MCF 10A (cell line): ENCODE results near the gene RXRA. TPM values are rescaled to one million over a fixed set of nuclear protein-coding genes. Genes with fewer than 3 reads are reported as not detected.

Source experiments
- BruUV-seq: library from RNA; stranded (reverse); fragments of 400-500 nt; replicated peaks from 2 replicates; lab custom pipeline; 2021; lab: Mats Ljungman, UMichigan
- CTCF ChIA-PET: fragments of 300-600 bp; sonication (Branson Sonifier 250); formaldehyde crosslinking; extraction: SDS; loops from one replicate; lab custom pipeline; 2021; ENCODE audit warnings: antibody characterized with exemption, inconsistent platforms; lab: Yijun Ruan, JAX
- POLR2A ChIA-PET: fragments of 300-600, 350-650 bp; sonication (Branson Sonifier 250); formaldehyde crosslinking; extraction: SDS; loops from one replicate; lab custom pipeline; 2020; ENCODE audit warnings: antibody characterized with exemption, inconsistent platforms; lab: Yijun Ruan, JAX
- DNase-seq: peaks from one replicate; pipeline ENCODE4 v3.0.0-alpha.2; 2018; ENCODE audit not compliant: unreplicated experiment
- H3K27ac Mint-ChIP-seq: one replicate; pipeline ENCODE4 v1.8.0; 2022; ENCODE audit warnings: mild to moderate bottlenecking, low read depth, mixed read lengths; ENCODE audit not compliant: unreplicated experiment
- H3K27me3 Mint-ChIP-seq: one replicate; pipeline ENCODE4 v1.8.0; 2022; ENCODE audit warnings: mixed read lengths; ENCODE audit not compliant: insufficient read depth, unreplicated experiment
- H3K36me3 Mint-ChIP-seq: one replicate; pipeline ENCODE4 v1.8.0; 2022; ENCODE audit warnings: mild to moderate bottlenecking, moderate library complexity, mixed read lengths; ENCODE audit not compliant: insufficient read depth, unreplicated experiment
- H3K4me1 Mint-ChIP-seq: one replicate; pipeline ENCODE4 v1.8.0; 2022; ENCODE audit warnings: mixed read lengths; ENCODE audit not compliant: insufficient read depth, unreplicated experiment
- H3K4me3 Mint-ChIP-seq: one replicate; pipeline ENCODE4 v1.8.0; 2022; ENCODE audit warnings: mild to moderate bottlenecking, moderate library complexity, mixed read lengths; ENCODE audit not compliant: unreplicated experiment
- H3K9me3 Mint-ChIP-seq: one replicate; pipeline ENCODE4 v1.8.0; 2022; ENCODE audit warnings: mixed read lengths; ENCODE audit not compliant: unreplicated experiment
- intact Hi-C: fragments of 100-400 bp; cut with micrococcal nuclease; formaldehyde crosslinking; loops from 2 replicates; pipeline ENCODE4 v1.14.1; 2022
- total RNA-seq: library from RNA; stranded (reverse); gene quantifications from 2 replicates; pipeline ENCODE4 v1.2.3, GENCODE V29; 2022
- TF ChIP-seq, protein P1 (sequence below): fragments of 200-600 bp; IDR thresholded peaks from one replicate; pipeline ENCODE4 v1.8.0; 2022; ENCODE audit warnings: antibody characterized with exemption, mild to moderate bottlenecking; ENCODE audit not compliant: unreplicated experiment

RXRA gene
- total RNA-seq, 1 experiment from 2014 or later: 65.5 TPM

DNA sequence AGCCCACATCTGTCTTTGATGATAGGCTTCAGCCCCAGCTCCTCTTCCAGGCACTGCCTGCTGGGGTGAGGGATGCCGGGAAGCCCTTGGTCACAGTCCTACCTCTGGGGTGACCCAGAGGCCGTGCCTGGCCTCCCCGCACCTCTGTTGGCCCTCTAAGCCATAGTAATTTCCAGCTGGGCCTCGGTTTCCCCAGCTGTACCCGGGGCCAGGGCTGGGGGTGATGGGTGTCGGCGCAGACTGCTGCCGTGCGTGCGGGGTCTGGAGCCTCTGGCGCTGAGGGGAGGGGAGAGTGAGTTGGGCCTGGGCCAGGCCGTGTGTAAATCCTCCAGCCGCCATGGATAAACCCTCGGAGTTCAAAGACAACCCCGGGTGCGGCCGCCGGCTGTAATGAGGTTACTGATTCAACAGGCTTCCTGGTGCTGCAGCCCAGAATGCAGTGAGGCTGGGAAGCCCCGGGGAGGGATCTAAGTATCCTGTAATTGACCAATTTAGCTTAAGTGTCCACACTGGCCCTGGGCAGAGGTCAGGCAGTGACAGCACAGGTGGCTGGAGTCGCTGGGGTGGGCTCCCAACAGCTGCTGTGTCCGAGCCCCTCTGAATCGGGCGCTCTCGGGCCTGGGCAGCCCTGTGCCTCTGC, 7.1 kb downstream of the RXRA start:
- CTCF ChIA-PET: interaction anchor here (0.7 kb wide), 1 partner anchor 16 kb away, joined by 4 read pairs; no protein-coding TSS in a partner anchor
- POLR2A ChIA-PET: no interaction called here
- peaks cover 43% of the 10 kb centered on the region for H3K4me1 Mint-ChIP-seq

DNA sequence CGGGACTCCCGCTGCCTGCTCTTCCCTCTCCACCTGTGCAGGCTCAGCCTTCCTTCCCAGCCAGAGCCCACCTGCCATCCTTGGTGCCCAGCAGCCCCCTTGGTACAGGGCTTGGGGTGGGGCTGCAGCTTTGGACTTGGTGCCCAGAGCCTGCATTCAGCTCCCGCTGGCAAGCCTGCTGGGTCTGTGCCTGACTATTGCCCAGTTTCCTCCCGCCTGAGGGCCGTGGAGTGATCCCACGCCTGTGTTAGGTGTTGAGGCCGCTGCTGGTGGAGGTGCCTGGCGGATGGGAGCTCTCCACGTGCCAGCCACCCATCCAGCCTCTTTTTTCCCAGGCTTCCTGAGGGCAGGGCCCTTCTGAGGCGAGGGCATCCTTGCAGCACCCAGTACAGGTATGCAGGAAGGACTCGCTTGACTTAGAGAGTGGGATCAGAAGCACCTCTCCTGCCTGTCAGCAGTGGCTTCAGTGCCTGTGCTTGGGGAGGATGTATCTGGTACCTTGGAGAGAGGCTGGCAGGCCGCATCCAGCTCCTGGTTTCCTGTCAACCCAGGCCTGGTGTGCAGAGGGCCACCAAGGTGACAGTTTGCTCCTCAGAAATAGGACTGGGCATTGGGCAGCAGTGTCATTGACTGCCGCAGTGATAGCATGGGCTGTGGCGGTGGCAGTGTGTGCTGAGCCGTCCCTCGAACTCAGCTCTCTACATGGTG, 7.8 kb downstream of the RXRA start:
- intact Hi-C loops: no loop called here
- H3K4me3 Mint-ChIP-seq: no peak overlapping the region
- TF ChIP-seq, protein P1, sequence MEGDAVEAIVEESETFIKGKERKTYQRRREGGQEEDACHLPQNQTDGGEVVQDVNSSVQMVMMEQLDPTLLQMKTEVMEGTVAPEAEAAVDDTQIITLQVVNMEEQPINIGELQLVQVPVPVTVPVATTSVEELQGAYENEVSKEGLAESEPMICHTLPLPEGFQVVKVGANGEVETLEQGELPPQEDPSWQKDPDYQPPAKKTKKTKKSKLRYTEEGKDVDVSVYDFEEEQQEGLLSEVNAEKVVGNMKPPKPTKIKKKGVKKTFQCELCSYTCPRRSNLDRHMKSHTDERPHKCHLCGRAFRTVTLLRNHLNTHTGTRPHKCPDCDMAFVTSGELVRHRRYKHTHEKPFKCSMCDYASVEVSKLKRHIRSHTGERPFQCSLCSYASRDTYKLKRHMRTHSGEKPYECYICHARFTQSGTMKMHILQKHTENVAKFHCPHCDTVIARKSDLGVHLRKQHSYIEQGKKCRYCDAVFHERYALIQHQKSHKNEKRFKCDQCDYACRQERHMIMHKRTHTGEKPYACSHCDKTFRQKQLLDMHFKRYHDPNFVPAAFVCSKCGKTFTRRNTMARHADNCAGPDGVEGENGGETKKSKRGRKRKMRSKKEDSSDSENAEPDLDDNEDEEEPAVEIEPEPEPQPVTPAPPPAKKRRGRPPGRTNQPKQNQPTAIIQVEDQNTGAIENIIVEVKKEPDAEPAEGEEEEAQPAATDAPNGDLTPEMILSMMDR: no peak
- no TSS peak for BruUV-seq
- no peaks in the 10 kb centered on the region for H3K9me3 Mint-ChIP-seq
- peaks cover 42% of the 10 kb centered on the region for H3K4me1 Mint-ChIP-seq
- peaks cover 19% of the 10 kb centered on the region for H3K36me3 Mint-ChIP-seq
- no peak for DNase-seq
- H3K27me3 Mint-ChIP-seq: no peaks in the 10 kb centered on the region
- ChIA-PET CTCF (interaction anchor here (0.7 to 1.7 kb wide), 3 partner anchors 15 to 163 kb away, joined by 3 to 4 read pairs (median 4); no protein-coding TSS in a partner anchor), POLR2A (no interaction called here)
- no peak overlapping the region for H3K27ac Mint-ChIP-seq

More for the DNA sequence above, 7.1 kb downstream of the RXRA start:
- Mint-ChIP-seq H3K9me3 (no peaks in the 10 kb centered on the region), H3K27ac (no peak overlapping the region), H3K36me3 (peaks cover 19% of the 10 kb centered on the region), H3K4me3 (no peak overlapping the region), H3K27me3 (no peaks in the 10 kb centered on the region)
- no peak for DNase-seq
- intact Hi-C loops: no loop called here
- TF ChIP-seq, protein P1: no peak
- no TSS peak for BruUV-seq

DNA sequence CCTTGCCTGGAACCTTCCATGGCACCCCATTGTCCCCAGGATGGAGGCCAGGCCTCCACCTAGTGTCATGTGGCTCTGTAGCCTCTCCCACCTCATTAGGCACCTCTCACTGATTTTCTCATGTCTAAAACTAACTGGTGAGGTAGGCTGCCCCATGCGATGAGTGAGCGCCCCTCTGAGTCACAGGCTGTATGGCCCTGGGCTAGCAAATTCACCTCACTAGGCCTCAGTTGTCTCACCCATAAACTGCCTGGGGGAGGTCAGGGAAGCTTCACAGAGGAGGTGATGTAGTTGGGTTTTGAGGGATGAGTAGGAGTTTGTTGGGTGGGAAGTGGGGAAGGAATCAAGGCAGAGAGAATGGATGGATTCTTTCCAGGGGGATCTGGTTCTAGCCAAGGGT, 8.8 kb downstream of the RXRA start:
- Mint-ChIP-seq H3K9me3 (no peaks in the 10 kb centered on the region), H3K27me3 (no peaks in the 10 kb centered on the region), H3K4me1 (peaks cover 31% of the 10 kb centered on the region), H3K36me3 (peaks cover 18% of the 10 kb centered on the region), H3K4me3 (no peak overlapping the region), H3K27ac (peak overlapping the region; percentile 29)
- DNase-seq: peak; percentile 46
- intact Hi-C loops: no loop called here
- ChIA-PET CTCF (interaction anchor here (0.6 to 1.7 kb wide), 2 partner anchors 20 to 156 kb away, joined by 3 to 4 read pairs; no protein-coding TSS in a partner anchor), POLR2A (interaction anchor here (0.7 to 1.3 kb wide), 4 partner anchors 20 to 651 kb away, joined by 3 read pairs; no protein-coding TSS in a partner anchor)
- TF ChIP-seq, protein P1: no peak
- no TSS peak for BruUV-seq
